Activated B cell treated with CpG ODN at 0.5 μM for 24 hours (primary cell): ENCODE results near the gene DVL1. TPM values are rescaled to one million over a fixed set of nuclear protein-coding genes. Genes with fewer than 3 reads are reported as not detected.

Experiments used
- ATAC-seq: fragments of 200-7000 bp; cut with Tn5 transposase; one replicate; pipeline ENCODE4 v1.10.0; 2021; ENCODE audit warnings: low read depth, mild to moderate bottlenecking, moderate library complexity
- CTCF ChIA-PET: fragments of 350-600 bp; sonication (Branson Sonifier 250); formaldehyde crosslinking; loops from one replicate; lab custom pipeline; 2021; ENCODE audit warnings: antibody characterized with exemption; lab: Charles Lee
- POLR2A ChIA-PET: fragments of 350-600 bp; sonication (Branson Sonifier 250); formaldehyde crosslinking; loops from one replicate; lab custom pipeline; 2021; ENCODE audit warnings: antibody characterized with exemption; lab: Charles Lee
- DNase-seq: peaks from one replicate; pipeline ENCODE4 v3.0.0; 2022
- H3K27ac Mint-ChIP-seq: one replicate; pipeline ENCODE4 v1.8.0; 2020; ENCODE audit warnings: mixed read lengths
- H3K27me3 Mint-ChIP-seq: one replicate; pipeline ENCODE4 v1.8.0; 2021; ENCODE audit warnings: mixed read lengths
- H3K36me3 Mint-ChIP-seq: one replicate; pipeline ENCODE4 v1.8.0; 2021; ENCODE audit warnings: low read depth, mixed read lengths
- H3K4me1 Mint-ChIP-seq: one replicate; pipeline ENCODE4 v1.8.0; 2021; ENCODE audit warnings: mixed read lengths
- H3K4me3 Mint-ChIP-seq: one replicate; pipeline ENCODE4 v1.8.0; 2020; ENCODE audit warnings: mild to moderate bottlenecking, mixed read lengths
- H3K9me3 Mint-ChIP-seq: one replicate; pipeline ENCODE4 v1.8.0; 2020; ENCODE audit warnings: mixed read lengths
- CTCF ChIP-seq: fragments of 200-600 bp; IDR thresholded peaks from one replicate; pipeline ENCODE4 v1.8.0; 2022; ENCODE audit warnings: antibody characterized with exemption, mild to moderate bottlenecking
- intact Hi-C: fragments of 100-400 bp; cut with micrococcal nuclease; formaldehyde crosslinking; loops from one replicate; pipeline ENCODE4 v1.15.1; 2024
- total RNA-seq: library from RNA; stranded (reverse); gene quantifications from 2 replicates; pipeline ENCODE4 v1.2.3, GENCODE V29; 2022

DVL1 gene
- total RNA-seq, 1 donor from 2014 or later: 29.3 TPM

- Mint-ChIP-seq H3K27ac (no peak overlapping the region), H3K4me3 (no peak overlapping the region), H3K4me1 (peaks cover 21% of the 10 kb centered on the region), H3K27me3 (peaks cover 26% of the 10 kb centered on the region), H3K36me3 (no peaks in the 10 kb centered on the region), H3K9me3 (no peaks in the 10 kb centered on the region)
- no peak for TF ChIP-seq CTCF
- ATAC-seq: no peak
- CTCF ChIA-PET: interaction anchor here (2.2 kb wide), 1 partner anchor 14 kb away, joined by 4 read pairs; no protein-coding TSS in a partner anchor
- POLR2A ChIA-PET: no interaction called here
- DNase-seq: no peak
- intact Hi-C loops: no loop called here
Observed at GRCh38 chr1:1356796-1357401, 7.7 kb upstream of the DVL1 start.

- no peak for DNase-seq
- H3K9me3 Mint-ChIP-seq: no peaks in the 10 kb centered on the region
- H3K27ac Mint-ChIP-seq: no peak overlapping the region
- TF ChIP-seq CTCF: no peak
- intact Hi-C loops: no loop called here
- POLR2A ChIA-PET: no interaction called here
- H3K4me1 Mint-ChIP-seq: peaks cover 21% of the 10 kb centered on the region
- no peak for ATAC-seq
- CTCF ChIA-PET: interaction anchor here (2.2 kb wide), 1 partner anchor 15 kb away, joined by 4 read pairs; no protein-coding TSS in a partner anchor
- H3K4me3 Mint-ChIP-seq: no peak overlapping the region
- H3K27me3 Mint-ChIP-seq: peaks cover 26% of the 10 kb centered on the region
- H3K36me3 Mint-ChIP-seq: no peaks in the 10 kb centered on the region
Observed at GRCh38 chr1:1356166-1356795, 7.1 kb upstream of the DVL1 start.

GRCh38 chr1:1355416-1355815 is 6.2 kb upstream of the DVL1 start:
- intact Hi-C loops: no loop called here
- Mint-ChIP-seq H3K9me3 (no peaks in the 10 kb centered on the region), H3K4me1 (peaks cover 21% of the 10 kb centered on the region), H3K4me3 (no peak overlapping the region), H3K36me3 (no peaks in the 10 kb centered on the region), H3K27ac (no peak overlapping the region), H3K27me3 (peaks cover 21% of the 10 kb centered on the region)
- POLR2A ChIA-PET: interaction anchor here (0.6 kb wide), 1 partner anchor 234 kb away, joined by 5 read pairs; no protein-coding TSS in a partner anchor
- DNase-seq (no peak), ATAC-seq (peak; percentile 22)
- no peak for TF ChIP-seq CTCF
- CTCF ChIA-PET: no interaction called here

GRCh38 chr1:1354271-1355247 is 5.3 kb upstream of the DVL1 start:
- Mint-ChIP-seq H3K27ac (no peak overlapping the region), H3K27me3 (peaks cover 21% of the 10 kb centered on the region)
- intact Hi-C loops: loop anchor here (5.0 kb wide), 1 partner anchor 88 kb away; no protein-coding TSS in a partner anchor

More at GRCh38 chr1:1354271-1355247, 5.3 kb upstream of the DVL1 start:
- DNase-seq (no peak), ATAC-seq (peak; percentile 16)
- no peak for TF ChIP-seq CTCF
- POLR2A ChIA-PET: no interaction called here
- no peaks in the 10 kb centered on the region for H3K9me3 Mint-ChIP-seq
- H3K4me3 Mint-ChIP-seq: no peak overlapping the region
- H3K4me1 Mint-ChIP-seq: peaks cover 21% of the 10 kb centered on the region
- CTCF ChIA-PET: no interaction called here
- H3K36me3 Mint-ChIP-seq: no peaks in the 10 kb centered on the region
